HepG2 (cell line): ENCODE data around the gene ENPP1. TPM values are rescaled to one million over a fixed set of nuclear protein-coding genes. Genes with fewer than 3 reads are reported as not detected.
A peak's percentile ranks its signal among the peaks of the same experiment; 100 is the strongest.

Experiments
- ATF4 ChIP-seq, 2 experiments: fragments of 450-650 bp in 1 of 2; sonication (generic) in 1 of 2; formaldehyde crosslinking; IDR thresholded peaks; 2 replicates each; pipeline versions ENCODE4 v1.5.0 to v1.8.0; 2020 to 2022; ENCODE audit warnings: mild to moderate bottlenecking in 1 of 2, missing genetic modification reagents in 1 of 2
- CBFB ChIP-seq: sonication (generic); formaldehyde crosslinking; IDR thresholded peaks from 2 replicates; pipeline ENCODE4 v1.4.0; 2020; ENCODE audit warnings: missing genetic modification reagents
- ESRRA ChIP-seq: sonication (generic); formaldehyde crosslinking; IDR thresholded peaks from 2 replicates; pipeline ENCODE4 v1.5.1; 2020; ENCODE audit warnings: mild to moderate bottlenecking, low read depth, missing genetic modification reagents
- ETS1 ChIP-seq: sonication (generic); formaldehyde crosslinking; IDR thresholded peaks from 2 replicates; pipeline ENCODE4 v1.4.0; 2020; ENCODE audit warnings: missing genetic modification reagents
- FOXA3 ChIP-seq: IDR thresholded peaks from 2 replicates; pipeline ENCODE4 v1.6.1; 2016; ENCODE audit warnings: missing genetic modification reagents, missing compliant biosample characterization
- FOXJ3 ChIP-seq: sonication (generic); formaldehyde crosslinking; IDR thresholded peaks from 2 replicates; pipeline ENCODE4 v1.4.0; 2020; ENCODE audit warnings: missing genetic modification reagents, mild to moderate bottlenecking, borderline replicate concordance
- HOXA7 ChIP-seq: sonication (generic); formaldehyde crosslinking; IDR thresholded peaks from 2 replicates; pipeline ENCODE4 v1.8.1; 2022; ENCODE audit warnings: mild to moderate bottlenecking, missing genetic modification reagents, moderate library complexity
- KDM1A ChIP-seq: IDR thresholded peaks from 2 replicates; pipeline ENCODE4 v1.6.1; 2016; ENCODE audit warnings: missing compliant biosample characterization
- MAF1 ChIP-seq: sonication (generic); formaldehyde crosslinking; IDR thresholded peaks from 2 replicates; pipeline ENCODE4 v1.5.0; 2020; ENCODE audit warnings: missing genetic modification reagents, borderline replicate concordance
- MXD1 ChIP-seq: sonication (generic); formaldehyde crosslinking; IDR thresholded peaks from 2 replicates; pipeline ENCODE4 v1.4.0; 2020; ENCODE audit warnings: mild to moderate bottlenecking, missing genetic modification reagents
- NCOA2 ChIP-seq: sonication (generic); formaldehyde crosslinking; IDR thresholded peaks from 2 replicates; pipeline ENCODE4 v1.8.0; 2022; ENCODE audit warnings: inconsistent platforms
- ONECUT2 ChIP-seq: sonication (generic); formaldehyde crosslinking; IDR thresholded peaks from 2 replicates; pipeline ENCODE4 v1.4.0; 2020; ENCODE audit warnings: missing genetic modification reagents
- PHF21A ChIP-seq: sonication (generic); formaldehyde crosslinking; IDR thresholded peaks from 2 replicates; pipeline ENCODE4 v1.5.0; 2020; ENCODE audit warnings: mild to moderate bottlenecking, missing genetic modification reagents
- POLR2G ChIP-seq: fragments of 200-400 bp; formaldehyde crosslinking; IDR thresholded peaks from 2 replicates; pipeline ENCODE4 v1.6.1; 2018; ENCODE audit warnings: mild to moderate bottlenecking, low read depth, low read length, moderate library complexity
- SIN3A ChIP-seq: IDR thresholded peaks from 2 replicates; pipeline ENCODE4 v1.6.1; 2011; ENCODE audit warnings: low read depth, mild to moderate bottlenecking, control low read depth, low read length, borderline replicate concordance
- TFDP1 ChIP-seq: IDR thresholded peaks from 2 replicates; pipeline ENCODE4 v1.6.1; 2016; ENCODE audit warnings: missing compliant biosample characterization, missing genetic modification reagents, borderline replicate concordance
- TFE3 ChIP-seq: IDR thresholded peaks from 2 replicates; pipeline ENCODE4 v1.6.1; 2016
- TRIM24 ChIP-seq: sonication (generic); formaldehyde crosslinking; IDR thresholded peaks from 2 replicates; pipeline ENCODE4 v1.8.0; 2022; ENCODE audit warnings: mild to moderate bottlenecking, missing genetic modification reagents
- ZBTB25 ChIP-seq: IDR thresholded peaks from 2 replicates; pipeline ENCODE4 v1.6.1; 2018; ENCODE audit warnings: missing genetic modification reagents
- ZFX ChIP-seq: sonication (generic); formaldehyde crosslinking; IDR thresholded peaks from 2 replicates; pipeline ENCODE4 v1.4.0; 2020; ENCODE audit warnings: mild to moderate bottlenecking, low read depth, missing genetic modification reagents, moderate library complexity
- ZNF160 ChIP-seq: sonication (generic); formaldehyde crosslinking; IDR thresholded peaks from 2 replicates; pipeline ENCODE4 v1.8.0; 2022; ENCODE audit warnings: mild to moderate bottlenecking, inconsistent platforms, missing genetic modification reagents
- ZNF367 ChIP-seq: sonication (generic); formaldehyde crosslinking; IDR thresholded peaks from 2 replicates; pipeline ENCODE4 v1.4.0; 2020; ENCODE audit warnings: missing genetic modification reagents, borderline replicate concordance
- ZNF430 ChIP-seq: sonication (generic); formaldehyde crosslinking; IDR thresholded peaks from 2 replicates; pipeline ENCODE4 v1.9.0; 2021; ENCODE audit warnings: mild to moderate bottlenecking, missing genetic modification reagents
- ZSCAN31 ChIP-seq: sonication (generic); formaldehyde crosslinking; IDR thresholded peaks from 2 replicates; pipeline ENCODE4 v1.5.0; 2020; ENCODE audit warnings: low read depth, mild to moderate bottlenecking, missing genetic modification reagents
- polyA plus RNA-seq, 8 experiments: library from polyadenylated mRNA; depleted of rRNA in 3 of 8; stranded (reverse) in 7 of 8; unstranded in 1 of 8; fragments of >200 nt; fragmentation: Illumina TruSeq in 4 of 8; extraction: Trizol in 4 of 8; gene quantifications; 2 replicates each; pipeline versions ENCODE4 v1.2.1 to v1.2.3, GENCODE V29; 2011 to 2016; ENCODE audit warnings: low read depth in 4 of 8, missing spikeins in 1 of 8, mixed read lengths in 1 of 8; ENCODE audit not compliant: insufficient read depth in 1 of 8
- total RNA-seq, 5 experiments: library from RNA; depleted of rRNA; stranded (reverse); fragments of >200 nt; fragmentation: Illumina TruSeq; extraction: Trizol; gene quantifications; 2 replicates each; pipeline ENCODE4 v1.2.3, GENCODE V29; 2016; ENCODE audit warnings: low read depth in 1 of 5

The ENPP1 gene
- total and polyA plus RNA-seq, 2 of the 13 experiments (the other 11 are each of a cell fraction or from before 2014, with no cell fraction given) = 56.5 to 160 TPM

GRCh38 chr6:131808460-131809269, 845 bp downstream of the ENPP1 start (continued):
- TF ChIP-seq TRIM24 (CRISPR knock-in tag) (no peak), ESRRA (CRISPR knock-in tag) (no peak), ZNF160 (CRISPR knock-in tag) (no peak), HOXA7 (CRISPR knock-in tag) (no peak), MXD1 (CRISPR knock-in tag) (no peak), PHF21A (CRISPR knock-in tag) (peak; percentile 36; the same call in 1 of the 2 replicates), FOXA3 (CRISPR knock-in tag) (peak; percentile 12; the same call in 1 of the 2 replicates), ETS1 (CRISPR knock-in tag) (no peak), FOXJ3 (CRISPR knock-in tag) (0 out of 2 replicates have a peak, but pooled peaks have one; percentile 11), TFE3 (CRISPR knock-in tag) (no peak), ZNF367 (CRISPR knock-in tag) (peak; percentile 2; the same call in 1 of the 2 replicates), ZBTB25 (CRISPR knock-in tag) (no peak), ZNF430 (0 out of 2 replicates have a peak, but pooled peaks have one; percentile 37), ATF4 (CRISPR knock-in tag; IDR thresholded peaks at IDR 0.05) (peak in 1 of 2 experiments; percentile 28; a peak in 1 of 4 replicates), POLR2G (no peak), ZFX (CRISPR knock-in tag) (peak; percentile 53), ONECUT2 (no peak), CBFB (CRISPR knock-in tag) (no peak), TFDP1 (CRISPR knock-in tag) (no peak), ZSCAN31 (CRISPR knock-in tag) (no peak), MAF1 (CRISPR knock-in tag) (0 out of 2 replicates have a peak, but pooled peaks have one; percentile 4), SIN3A (no peak), KDM1A (CRISPR knock-in tag) (peak; percentile 58; the same call in 1 of the 2 replicates), NCOA2 (CRISPR knock-in tag) (peak; percentile 6; the same call in 1 of the 2 replicates)
